ENCODE results near the gene BTBD9.

BTBD9 gene

DNA sequence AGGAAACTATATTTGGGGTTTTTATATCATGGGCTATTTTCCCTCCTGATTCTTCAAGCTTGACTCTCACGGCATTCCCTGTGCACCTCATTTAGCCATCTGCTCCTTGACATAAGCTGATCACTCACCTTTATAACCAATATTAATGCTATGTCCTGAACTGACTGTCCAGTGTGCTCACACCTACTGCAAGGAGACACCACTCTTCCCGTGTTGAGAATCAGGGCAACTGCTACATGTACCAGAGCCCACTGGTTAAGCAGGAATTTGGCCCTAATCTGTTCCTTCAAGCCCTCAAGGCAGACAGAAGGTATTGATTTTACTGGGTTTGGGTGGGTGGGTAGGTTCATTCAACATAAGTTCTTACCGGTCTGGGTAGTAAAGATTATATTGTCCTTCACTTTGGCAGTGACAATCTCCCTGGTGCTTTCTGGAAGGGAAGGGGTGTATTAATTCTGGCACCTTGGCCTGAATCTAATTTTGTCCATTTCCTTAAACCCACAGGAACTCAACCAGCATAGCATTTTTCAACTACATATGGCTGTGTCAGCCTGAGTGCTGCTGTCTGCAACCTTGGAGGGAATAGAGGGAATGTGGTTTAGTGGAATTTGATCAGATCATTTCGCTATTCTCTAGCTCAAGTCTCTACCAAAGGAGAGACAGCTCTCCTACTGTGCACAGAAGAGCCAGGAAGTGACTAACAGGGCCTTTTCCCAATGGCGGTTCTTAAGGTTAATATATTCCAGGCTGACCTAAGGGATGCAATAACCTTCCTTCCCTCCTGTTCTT lies 293.2 kb downstream of the BTBD9 start:
- DNase-seq (ENCODE audit: low read depth in 2 of 2): no peak

DNA sequence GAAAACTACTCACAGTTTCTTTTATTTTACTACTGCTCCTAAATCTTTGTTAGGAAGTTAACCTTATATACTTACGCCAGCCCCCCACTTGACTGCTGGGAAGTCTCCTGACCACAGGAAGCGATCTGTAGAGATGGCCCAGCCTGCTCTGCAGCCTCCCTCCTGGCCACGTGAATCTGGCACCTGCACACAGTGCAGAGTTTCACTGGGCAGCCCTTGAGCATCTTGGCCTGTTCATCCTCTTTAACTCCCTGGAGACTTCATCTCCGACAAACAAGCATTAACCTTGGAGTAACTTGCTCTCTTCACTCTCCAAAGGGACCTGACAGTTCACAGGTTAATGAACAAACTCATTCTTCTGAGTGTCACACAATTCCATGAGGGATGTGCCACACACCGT lies 294.1 kb downstream of the BTBD9 start:
- no peak for DNase-seq (ENCODE audit: low read depth in 2 of 2)

DNA sequence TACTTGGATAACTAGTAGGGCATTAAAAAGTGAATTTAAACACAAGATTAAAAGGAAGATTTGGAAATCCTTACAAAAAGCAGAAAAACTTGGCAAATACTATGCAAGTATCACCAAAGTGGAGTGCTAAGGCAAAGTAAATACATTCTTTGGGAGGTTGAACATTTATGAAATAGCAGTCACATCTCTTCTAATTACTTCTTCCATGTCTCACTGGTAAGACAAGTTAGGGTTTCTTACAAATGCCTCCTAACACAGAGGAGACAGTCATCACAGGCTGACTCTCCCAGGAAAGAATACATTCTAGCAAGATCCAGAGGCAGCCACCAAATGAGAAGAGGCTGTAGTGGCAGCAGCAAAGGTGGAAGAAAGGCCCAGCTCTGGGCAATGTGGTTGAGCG lies 298.2 kb downstream of the BTBD9 start:
- no peak for DNase-seq (ENCODE audit: low read depth in 2 of 2)

DNA sequence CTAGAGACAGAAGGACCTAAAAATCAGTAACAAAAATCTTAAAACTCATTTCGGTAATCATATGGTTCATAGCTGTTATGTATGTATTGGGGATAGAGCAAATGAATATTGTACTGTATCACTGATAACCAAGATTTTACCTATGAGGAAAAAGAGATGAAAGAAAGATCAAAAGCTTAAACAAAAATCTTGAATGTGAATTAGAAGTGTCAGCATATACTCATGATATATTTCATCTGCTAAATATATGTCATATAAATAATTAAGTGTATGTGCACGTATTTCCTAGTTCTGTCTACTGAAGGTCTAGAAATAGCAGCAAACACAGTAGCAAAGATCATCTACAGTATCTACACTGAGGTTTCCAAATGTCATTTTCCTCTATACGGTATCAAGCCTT lies 299.8 kb downstream of the BTBD9 start:
- no peak for DNase-seq (ENCODE audit: low read depth in 2 of 2)

DNA sequence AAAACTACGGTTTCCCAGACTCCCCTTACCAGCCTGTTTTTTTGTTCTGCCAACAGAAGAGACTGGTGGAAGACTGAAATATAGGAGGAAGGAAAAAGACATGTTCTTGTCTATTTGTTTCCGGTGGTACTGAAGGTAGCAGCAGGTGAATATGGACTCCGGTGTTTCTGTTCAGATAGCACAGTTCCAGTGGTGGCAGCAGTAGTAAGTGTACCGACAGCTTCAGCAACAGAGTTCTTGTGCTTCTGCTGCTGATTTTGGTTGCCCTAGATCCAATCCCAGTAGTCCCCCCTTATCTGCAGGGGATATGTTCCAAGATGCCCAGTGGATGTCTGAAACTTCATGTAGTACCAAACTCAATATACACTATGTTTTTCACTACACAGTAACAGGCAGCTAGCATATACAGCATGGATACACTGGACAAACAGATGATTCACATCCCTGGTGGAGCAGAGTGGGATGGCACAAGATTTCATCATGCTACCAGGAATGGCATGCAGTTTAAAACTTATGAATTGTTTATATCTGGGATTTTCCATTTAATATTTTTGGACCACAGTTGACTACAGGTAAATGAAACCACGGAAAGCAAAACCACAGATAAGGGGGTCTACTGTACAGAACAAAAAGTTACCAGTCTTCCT lies 301.8 kb downstream of the BTBD9 start:
- DNase-seq (ENCODE audit: low read depth in 2 of 2): no peak

DNA sequence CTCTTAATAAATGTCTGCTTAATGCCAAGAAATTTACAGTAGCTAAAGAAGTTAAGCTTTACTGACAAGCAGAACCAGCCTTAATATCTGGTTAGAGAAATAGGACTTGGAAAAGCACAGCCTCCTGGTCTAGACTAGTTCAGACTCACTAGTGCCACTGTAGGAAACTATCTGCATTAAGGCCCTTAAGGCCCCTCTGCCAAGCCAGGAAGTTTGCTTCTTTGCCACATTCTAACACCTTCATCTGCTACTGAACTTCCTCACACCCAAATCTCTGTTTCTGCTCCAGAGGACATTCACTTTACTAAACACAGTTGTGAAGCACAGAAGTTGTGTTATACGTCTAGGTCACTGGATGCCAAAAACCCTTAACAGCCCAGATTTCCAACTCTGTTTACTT lies 302.8 kb downstream of the BTBD9 start:
- no peak for DNase-seq (ENCODE audit: low read depth in 2 of 2)

DNA sequence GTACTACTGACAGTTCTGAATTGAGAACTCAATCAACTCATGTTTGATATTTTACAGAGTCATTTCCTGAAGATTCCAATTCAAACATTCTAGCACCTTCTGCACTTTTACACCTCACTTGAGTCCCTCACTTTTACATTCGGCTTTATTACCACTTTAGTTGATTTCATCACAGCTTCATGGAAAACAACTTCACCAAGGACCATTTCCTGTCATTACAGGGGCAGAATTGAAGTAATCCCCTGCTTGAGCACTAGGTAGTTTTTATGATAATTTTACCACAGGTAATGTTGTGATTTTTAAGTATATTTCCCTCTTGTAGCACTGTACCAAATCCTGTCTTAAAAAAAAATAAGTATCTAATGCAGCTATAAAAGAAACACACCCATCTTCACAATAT lies 312.9 kb downstream of the BTBD9 start:
- no peak for DNase-seq (ENCODE audit: low read depth in 2 of 2)

DNA sequence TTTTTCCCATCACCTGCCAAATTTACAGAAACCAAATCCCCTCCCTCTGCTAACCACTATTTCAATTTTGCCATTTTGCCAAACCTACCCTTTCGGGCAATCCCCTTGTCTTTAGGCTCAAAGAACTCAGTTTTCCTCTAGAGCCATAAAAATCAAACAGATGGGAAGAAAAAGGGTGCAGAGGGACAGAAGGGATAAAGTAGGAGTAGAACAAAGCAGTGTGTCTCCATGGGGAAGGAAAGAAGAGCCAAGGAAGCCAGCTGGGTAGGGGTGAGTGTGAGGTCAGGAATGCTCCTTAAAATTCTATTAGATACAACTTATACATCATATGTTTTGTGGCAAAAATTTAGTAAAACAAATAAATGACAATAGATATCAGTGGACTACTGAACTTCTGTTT lies 316.5 kb downstream of the BTBD9 start:
- no peak for DNase-seq (ENCODE audit: low read depth in 2 of 2)

DNA sequence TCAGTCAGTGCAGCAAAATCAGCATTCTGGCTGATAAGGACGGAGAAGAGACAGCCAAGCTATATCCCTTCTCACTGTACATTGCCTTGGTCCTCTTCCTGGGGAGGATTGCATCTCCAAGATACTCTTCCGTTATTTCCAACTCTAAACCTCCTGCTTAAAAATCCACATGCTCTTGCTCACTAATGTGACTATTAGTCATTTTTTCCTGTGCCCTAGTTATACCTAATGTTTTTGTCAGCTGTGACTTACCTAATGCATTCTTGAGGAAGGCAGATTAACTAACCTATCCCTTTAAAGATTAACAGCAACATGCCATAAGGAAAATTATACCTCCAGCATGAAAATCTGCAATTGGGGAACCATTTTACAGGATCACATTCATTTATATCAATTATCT lies 317.6 kb downstream of the BTBD9 start:
- DNase-seq (ENCODE audit: low read depth in 2 of 2): no peak

DNA sequence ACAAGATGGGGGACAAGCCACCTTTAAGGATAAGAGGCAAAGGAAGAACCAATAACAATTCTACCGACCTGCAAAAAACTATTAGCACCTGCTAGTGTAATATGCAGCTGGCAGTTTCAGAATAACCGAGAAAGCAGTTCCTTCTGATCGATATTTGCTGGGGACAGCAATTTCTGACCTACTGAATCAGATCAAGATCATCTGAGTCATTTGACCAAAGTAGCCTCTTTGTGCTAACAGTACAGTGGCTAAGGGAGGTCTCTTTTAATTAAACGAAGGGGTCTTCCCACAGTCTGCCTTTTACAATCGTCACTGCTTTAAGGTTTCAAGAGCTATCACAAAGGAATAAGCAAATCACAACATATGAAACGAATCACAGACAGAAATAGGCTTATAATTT lies 318.9 kb downstream of the BTBD9 start:
- no peak for DNase-seq (ENCODE audit: low read depth in 2 of 2)

DNA sequence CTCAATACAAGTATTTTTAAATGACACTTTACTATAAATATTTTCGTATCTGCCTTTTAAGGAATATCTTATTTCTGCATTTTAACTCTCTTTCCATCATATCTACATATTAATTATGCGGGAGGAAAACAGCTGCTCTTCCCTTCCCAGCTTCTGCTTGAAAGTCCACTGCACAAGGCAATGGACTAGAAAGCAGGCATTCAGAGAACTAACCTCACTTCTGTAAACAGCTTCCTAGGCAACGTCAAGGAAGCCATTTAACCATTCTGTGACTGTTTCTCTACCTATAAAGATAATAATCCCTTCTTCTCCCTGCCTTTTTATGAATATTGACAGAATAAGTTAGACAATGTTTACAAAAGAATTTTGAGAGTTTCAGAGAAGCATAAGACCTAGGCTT lies 319.4 kb downstream of the BTBD9 start:
- DNase-seq (ENCODE audit: low read depth in 2 of 2): no peak

DNA sequence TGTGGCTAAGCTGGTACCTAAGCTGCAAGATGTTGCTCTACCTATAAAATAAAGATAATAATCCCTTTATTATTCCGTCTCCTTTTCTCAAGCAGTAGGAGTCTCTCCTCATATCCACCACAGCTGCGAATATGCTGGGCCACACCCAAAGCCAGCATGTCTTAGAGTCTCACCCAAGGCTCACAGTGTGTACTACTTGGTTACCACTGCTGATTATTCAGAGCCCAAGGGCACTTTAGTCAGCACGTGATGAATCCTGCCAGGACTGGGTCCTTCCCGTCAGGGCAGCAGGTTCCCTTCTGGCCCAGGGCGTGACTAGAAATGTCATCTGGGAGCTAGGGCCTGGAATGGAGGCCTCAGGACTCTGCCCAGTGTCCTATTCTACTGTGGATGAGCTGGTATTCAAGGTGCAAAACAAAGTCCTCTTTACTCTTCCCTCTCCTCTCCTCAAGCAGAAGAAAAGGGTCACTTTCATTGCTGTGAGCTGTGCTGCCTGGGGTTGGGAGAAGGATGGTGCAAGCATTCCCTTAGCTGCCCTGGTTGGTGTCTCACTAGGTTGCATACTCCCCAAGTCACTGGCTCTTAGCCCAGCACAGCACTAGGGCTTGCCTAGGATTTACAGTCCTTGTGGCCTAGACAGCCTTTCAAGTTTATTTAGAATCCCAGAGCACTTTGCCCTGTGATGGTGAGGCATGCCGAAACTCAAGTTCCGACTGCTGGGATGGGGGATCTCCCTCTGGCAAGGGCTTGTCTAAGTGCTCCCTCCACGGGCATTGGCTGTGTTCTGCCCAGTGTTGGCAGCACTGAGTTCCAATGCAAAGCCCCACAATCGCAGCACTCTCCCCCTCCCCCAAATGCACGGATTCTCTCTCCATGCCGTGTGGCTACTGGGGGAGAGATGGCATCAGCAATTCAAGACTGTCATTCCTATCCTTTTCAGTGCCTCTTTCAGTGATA lies 320.2 kb downstream of the BTBD9 start:
- no peak for DNase-seq (ENCODE audit: low read depth in 2 of 2)

DNA sequence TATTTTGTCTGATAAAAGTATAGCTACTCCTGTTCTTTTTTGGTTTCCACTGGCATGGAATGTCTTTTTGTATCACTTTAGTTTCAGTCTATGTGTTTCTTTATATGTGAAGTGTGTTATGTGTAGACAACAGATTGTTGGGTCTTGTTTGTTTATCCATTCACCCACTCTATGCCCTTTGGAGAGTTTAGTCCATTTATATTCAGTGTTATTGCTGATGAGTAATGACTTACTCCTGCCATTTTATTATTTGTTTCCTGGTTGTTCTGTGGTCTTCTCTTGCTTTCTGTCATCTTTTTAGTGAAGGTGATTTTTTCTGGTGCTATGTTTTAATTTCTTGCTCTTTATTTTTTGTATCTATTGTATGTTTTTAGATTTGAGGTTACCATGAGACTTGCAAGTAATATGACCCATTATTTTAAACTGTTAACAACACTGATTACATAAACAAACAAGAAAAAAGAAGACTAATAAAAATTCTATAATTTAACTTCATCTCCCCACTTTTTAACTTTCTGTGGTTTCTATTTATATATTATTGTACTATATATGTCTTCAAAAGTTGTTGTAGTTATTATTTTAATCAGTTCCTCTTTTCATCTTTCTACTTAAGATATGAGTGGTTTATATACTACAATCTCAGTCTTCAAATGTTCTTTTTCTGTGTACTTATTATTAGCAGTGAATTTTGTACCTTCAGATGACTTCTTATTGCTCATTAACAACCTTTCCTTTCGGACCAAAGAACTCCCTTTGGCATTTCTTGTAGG lies 323.4 kb downstream of the BTBD9 start:
- DNase-seq (ENCODE audit: low read depth in 2 of 2): no peak

DNA sequence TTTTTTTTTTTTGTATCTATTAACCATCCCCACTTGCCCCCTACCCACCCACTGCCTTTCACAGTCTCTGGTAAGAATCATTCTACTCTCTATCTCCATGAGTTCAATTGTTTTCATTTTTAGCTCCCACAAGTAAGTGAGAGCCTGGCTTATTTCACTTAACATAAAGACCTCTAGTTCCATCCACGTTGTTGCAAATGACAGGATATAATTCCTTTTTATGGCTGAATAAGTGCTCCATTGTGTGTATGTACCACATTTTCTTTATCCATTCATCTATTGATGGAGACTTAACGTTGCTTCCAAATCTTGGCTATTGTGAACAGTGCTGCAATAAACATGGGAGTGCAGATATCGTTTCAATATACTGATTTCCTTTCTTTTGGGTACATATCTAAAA lies 328.5 kb downstream of the BTBD9 start:
- DNase-seq (ENCODE audit: low read depth in 2 of 2): no peak

DNA sequence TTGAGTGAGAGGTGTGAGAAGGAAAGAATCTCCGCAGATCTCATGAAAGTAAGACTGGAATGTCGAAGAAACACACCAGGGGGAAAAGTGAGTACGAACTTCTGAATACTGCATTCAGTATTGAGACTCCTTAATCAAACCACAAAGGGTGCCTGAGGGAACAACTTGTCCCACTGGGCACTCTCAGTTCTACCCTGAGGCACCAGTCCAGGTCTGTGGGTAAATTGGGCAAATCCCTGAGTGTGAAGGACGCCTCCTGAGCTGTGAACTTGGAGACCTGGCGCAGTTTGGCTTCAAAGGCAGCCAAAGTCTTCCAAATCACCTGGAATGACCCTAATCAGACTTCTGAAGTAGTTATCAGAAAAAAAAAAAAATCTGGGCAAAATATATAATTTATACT lies 329.7 kb downstream of the BTBD9 start:
- DNase-seq (ENCODE audit: low read depth in 2 of 2): no peak

DNA sequence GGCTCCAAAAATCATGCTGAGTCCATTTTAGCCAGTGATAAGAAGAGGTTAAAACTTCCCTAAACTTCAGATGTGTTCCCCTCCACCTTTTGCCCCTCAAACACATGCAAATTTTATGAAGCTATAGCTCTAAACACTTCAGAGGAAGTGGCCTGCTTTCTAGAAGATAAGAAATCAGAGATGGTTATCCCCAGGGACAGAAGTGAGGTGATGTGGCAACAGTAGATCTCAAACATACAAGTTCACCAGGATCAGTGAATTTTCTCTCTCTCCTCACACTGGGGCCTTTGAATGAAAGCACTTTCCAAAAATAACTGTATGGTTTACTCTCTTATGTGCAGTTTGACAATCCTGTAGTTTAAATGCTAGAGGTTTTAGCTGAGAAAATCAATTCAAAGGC lies 332.0 kb downstream of the BTBD9 start:
- no peak for DNase-seq (ENCODE audit: low read depth in 2 of 2)

DNA sequence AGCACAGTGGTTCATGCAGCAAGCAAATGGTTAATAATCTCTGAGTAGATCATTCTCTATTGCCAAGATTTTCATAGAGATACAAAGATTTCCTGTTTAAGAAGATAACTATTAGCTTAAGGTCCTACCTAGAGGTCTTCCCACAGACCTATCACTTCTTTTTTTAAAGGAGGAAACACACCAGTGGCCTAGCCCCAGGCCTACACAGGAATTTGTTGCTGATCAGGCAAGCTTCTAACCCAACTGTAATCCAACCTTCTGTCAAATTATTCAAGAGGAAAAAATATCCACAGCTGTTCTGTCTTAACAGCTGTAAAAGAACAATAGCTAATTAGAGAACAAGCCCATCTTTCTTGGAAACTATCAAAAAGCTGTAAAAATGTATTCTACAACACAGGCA lies 332.8 kb downstream of the BTBD9 start:
- no peak for DNase-seq (ENCODE audit: low read depth in 2 of 2)

DNA sequence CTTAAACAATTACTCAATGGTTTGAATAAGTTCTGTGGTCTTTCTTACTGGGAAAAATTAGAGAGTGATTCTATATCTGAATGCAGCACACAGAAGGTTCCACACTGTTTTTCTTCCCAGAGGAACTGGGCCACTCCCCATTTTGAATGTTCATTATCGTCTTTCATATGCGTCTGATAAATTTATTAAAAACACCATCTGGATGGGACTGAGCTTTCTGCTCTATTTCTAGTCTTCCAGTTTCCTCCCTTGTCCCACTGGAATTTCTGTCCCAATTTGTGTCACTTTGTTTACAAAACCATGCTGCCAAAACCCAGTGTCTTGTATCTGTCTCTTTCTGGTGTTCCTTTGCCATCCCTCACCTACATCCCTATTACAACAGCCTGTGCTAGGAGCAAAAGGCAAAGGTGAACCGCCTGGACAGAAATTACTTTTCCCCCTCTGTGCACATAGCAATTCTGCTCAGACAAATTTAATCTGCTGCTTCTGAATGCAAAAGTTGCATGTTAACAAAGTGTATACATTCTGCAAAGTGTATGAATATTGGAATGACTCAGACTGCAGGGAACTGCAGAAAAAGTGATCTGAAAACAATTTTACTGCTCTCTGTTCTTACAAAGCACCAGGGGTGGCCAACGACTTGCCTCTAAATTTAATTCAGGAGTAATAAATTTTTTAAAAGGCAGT lies 333.6 kb downstream of the BTBD9 start:
- no peak for DNase-seq (ENCODE audit: low read depth in 2 of 2)

DNA sequence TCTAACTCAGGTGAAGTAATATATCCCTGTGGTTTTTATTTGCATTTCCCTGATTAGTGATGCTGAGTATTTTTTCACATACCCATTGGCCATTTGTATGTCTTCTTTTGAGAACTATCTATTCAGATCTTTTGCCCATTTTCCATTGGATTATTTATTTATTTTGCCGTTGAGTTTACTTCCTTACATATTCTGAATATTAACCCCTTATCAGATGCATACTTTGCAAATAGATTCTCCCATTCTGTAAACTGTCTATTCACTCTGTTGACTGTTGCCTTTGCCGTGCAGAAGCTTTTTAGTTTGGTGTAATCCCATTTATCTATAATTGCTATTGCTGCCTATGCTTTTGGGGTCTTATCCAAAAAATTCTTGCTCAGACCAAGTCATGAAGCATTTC lies 336.9 kb downstream of the BTBD9 start:
- DNase-seq (ENCODE audit: low read depth in 2 of 2): no peak

DNA sequence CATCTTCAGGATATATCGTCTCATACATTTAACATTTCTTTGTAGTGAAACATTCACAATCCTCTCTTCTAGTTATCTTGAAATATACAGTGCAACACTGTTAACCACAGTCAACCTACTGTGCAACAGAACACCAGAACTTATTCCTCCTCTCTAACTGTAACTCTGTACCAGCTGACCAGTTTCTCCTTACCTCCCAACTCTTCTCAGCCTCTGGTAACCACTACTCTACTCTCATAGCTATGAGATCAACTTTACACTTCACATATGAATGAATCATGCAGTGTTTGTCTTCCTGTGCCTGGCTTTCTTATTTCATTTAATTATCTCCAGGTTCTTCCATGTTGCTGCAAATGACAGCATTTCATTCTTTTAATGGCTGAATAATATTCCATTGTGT lies 337.6 kb downstream of the BTBD9 start:
- DNase-seq (ENCODE audit: low read depth in 2 of 2): no peak

DNA sequence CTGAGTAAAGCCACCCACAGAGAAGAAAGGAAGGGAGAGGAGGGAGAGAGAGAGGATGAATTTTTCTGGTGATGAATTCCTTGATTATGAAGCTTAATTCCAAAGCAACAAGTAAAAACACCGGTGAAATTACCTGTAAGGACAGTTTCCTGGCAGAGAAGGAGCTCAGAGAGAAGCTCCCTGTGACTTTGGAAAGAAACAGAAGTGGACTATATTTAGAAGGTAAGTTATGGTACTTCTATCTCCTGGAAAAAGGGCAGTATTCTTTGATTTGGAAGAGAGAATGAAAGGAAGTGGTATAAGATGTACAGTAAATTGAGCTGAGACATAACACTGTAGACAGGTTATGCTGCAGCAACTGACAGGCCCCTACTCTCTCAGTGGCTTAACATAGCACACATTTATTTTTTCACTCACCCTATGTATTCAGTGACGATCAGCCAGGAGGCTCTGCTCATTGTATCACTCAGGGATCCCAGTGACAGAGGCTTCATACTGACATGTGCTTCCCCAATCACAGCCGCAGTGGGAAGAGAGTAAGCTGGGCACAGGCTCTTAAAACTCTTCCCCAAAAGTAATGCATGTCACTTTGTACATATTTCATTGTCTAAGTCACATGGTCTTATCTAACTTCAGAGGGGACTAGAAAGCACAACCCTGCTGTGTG lies 349.5 kb downstream of the BTBD9 start:
- DNase-seq (ENCODE audit: low read depth in 2 of 2): no peak
